ENCODE measurements around the gene TMC6.
A peak's percentile ranks its signal among the peaks of the same experiment; 100 is the strongest.
"Not testable (repeated sequence)": the region's sequence is repeated elsewhere in the genome, so short reads cannot be mapped to it uniquely, and the experiment has no call there.

TMC6 gene

GRCh38 chr17:78154903-78155811, 26.6 kb upstream of the TMC6 start:
- DNase-seq (ENCODE audit: low read depth) = no peak

GRCh38 chr17:78151514-78152008, 23.0 kb upstream of the TMC6 start:
- DNase-seq (ENCODE audit: low read depth) = no peak

- DNase-seq (ENCODE audit: low read depth) = no peak
These were observed 19.9 kb upstream of the TMC6 start for GRCh38 chr17:78148286-78149016.

GRCh38 chr17:78147315-78147998, 18.9 kb upstream of the TMC6 start:
- DNase-seq (ENCODE audit: low read depth) = no peak

GRCh38 chr17:78146881-78147280, 18.3 kb upstream of the TMC6 start:
- DNase-seq (ENCODE audit: low read depth) = no peak

GRCh38 chr17:78146471-78146869, 17.9 kb upstream of the TMC6 start:
- no peak for DNase-seq (ENCODE audit: low read depth)

GRCh38 chr17:78144736-78145641, 16.4 kb upstream of the TMC6 start:
- DNase-seq (ENCODE audit: low read depth) = no peak

GRCh38 chr17:78144147-78144719, 15.7 kb upstream of the TMC6 start:
- DNase-seq (ENCODE audit: low read depth) = peak; percentile 27

GRCh38 chr17:78143214-78144146, 14.9 kb upstream of the TMC6 start:
- DNase-seq (ENCODE audit: low read depth) = no peak

- DNase-seq (ENCODE audit: low read depth) = no peak
These were observed 13.7 kb upstream of the TMC6 start for GRCh38 chr17:78142119-78142861.

- no peak for DNase-seq (ENCODE audit: low read depth)
These were observed 13.0 kb upstream of the TMC6 start for GRCh38 chr17:78141437-78142118.

GRCh38 chr17:78140169-78141051, 11.9 kb upstream of the TMC6 start:
- DNase-seq (ENCODE audit: low read depth) = peak; percentile 17

GRCh38 chr17:78139861-78140168, 11.3 kb upstream of the TMC6 start:
- not testable (repeated sequence) for DNase-seq (ENCODE audit: low read depth)

- DNase-seq (ENCODE audit: low read depth) = no peak
These were observed 9.9 kb upstream of the TMC6 start for GRCh38 chr17:78138204-78139060.

- DNase-seq (ENCODE audit: low read depth) = no peak
These were observed 9.0 kb upstream of the TMC6 start for GRCh38 chr17:78137392-78138203.
